ENCODE measurements around the gene RNF167.

DNA sequence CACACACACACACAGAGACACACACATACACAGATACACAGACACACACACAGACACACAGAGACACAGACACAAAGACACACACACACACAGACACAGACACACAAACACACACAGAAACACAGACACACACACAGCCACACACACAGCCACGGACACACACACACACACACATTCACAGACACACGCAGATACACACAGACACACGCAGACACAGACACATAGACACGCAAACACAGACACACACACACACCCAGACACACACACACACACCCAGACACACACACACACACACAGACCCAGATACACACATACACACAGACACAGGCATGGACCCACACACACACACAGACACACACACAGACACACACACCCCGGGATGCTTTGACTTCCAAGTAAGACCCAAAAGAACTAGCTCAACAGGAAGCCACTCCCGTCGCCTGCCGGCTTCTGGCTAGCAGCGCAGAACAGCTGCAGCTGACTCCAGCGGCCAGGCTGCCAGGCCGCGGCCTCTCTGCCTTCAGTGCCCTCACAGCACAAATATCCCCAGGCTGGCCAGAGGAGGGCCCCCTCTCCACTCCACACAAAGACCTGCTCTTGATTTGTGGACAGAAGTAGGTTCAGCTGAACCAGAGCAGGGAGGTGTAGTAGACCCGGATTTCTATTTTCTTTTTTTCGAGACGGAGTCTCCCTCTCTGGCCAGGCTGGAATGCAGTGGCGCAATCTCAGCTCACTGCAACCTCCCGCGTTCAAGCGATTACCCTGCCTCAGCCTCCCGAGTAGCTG, 31.2 kb upstream of the RNF167 start:
- TF ChIP-seq, protein P1, sequence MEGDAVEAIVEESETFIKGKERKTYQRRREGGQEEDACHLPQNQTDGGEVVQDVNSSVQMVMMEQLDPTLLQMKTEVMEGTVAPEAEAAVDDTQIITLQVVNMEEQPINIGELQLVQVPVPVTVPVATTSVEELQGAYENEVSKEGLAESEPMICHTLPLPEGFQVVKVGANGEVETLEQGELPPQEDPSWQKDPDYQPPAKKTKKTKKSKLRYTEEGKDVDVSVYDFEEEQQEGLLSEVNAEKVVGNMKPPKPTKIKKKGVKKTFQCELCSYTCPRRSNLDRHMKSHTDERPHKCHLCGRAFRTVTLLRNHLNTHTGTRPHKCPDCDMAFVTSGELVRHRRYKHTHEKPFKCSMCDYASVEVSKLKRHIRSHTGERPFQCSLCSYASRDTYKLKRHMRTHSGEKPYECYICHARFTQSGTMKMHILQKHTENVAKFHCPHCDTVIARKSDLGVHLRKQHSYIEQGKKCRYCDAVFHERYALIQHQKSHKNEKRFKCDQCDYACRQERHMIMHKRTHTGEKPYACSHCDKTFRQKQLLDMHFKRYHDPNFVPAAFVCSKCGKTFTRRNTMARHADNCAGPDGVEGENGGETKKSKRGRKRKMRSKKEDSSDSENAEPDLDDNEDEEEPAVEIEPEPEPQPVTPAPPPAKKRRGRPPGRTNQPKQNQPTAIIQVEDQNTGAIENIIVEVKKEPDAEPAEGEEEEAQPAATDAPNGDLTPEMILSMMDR (IDR thresholded peaks at IDR 0.05) = peak; percentile 45 to 81 (median 72)
- TF ChIP-seq POLR2A (IDR thresholded peaks at IDR 0.05) = no peak

Measured in ovary (tissue), 3 donors.